Measurements from ENCODE around the gene TBC1D1. TPM values are rescaled to one million over a fixed set of nuclear protein-coding genes. Genes with fewer than 3 reads are reported as not detected.

Gene TBC1D1
- total and polyA plus RNA-seq, 2 experiments from 2014 or later = 53.9 to 151 TPM

DNA sequence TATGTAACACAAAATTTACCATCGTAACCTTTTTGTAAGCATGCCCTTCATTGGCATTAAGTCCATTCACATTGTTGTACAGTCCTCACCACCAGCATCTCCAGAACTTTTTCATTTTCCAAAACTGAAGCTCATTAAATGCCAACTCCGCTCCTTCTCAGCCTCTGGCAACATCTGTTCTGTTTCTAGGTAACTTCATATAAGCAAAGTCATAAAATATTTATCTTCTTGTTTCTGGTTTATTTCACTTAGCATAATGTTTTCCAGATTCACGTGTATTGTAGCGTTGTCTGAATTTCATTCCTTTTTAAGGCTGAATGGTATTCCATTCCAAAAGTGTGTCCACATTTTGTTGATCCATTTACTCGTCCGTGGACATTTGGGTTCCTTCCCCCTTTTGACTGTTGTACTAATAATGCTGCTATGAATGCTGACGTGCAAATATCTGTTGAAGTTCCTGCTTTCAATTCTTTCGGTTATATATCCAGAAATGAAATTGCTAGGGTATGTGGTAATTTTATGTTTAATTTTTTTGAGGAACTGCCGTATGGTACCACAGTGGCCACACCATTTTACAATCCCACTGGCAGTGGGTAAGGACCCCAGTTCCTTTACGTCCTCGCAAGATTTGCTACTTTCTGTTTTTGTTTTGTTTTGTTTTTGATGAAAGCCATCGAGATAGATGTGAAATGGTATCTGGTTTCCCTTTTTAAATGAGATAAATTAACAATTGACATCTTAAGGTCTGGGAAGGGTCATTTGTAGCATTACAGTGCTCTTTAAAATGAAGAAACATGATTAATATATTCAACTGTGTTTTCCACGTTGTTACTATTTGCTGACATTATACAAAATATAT, 132.7 kb downstream of the TBC1D1 start (continued):
- TF ChIP-seq, protein P1, sequence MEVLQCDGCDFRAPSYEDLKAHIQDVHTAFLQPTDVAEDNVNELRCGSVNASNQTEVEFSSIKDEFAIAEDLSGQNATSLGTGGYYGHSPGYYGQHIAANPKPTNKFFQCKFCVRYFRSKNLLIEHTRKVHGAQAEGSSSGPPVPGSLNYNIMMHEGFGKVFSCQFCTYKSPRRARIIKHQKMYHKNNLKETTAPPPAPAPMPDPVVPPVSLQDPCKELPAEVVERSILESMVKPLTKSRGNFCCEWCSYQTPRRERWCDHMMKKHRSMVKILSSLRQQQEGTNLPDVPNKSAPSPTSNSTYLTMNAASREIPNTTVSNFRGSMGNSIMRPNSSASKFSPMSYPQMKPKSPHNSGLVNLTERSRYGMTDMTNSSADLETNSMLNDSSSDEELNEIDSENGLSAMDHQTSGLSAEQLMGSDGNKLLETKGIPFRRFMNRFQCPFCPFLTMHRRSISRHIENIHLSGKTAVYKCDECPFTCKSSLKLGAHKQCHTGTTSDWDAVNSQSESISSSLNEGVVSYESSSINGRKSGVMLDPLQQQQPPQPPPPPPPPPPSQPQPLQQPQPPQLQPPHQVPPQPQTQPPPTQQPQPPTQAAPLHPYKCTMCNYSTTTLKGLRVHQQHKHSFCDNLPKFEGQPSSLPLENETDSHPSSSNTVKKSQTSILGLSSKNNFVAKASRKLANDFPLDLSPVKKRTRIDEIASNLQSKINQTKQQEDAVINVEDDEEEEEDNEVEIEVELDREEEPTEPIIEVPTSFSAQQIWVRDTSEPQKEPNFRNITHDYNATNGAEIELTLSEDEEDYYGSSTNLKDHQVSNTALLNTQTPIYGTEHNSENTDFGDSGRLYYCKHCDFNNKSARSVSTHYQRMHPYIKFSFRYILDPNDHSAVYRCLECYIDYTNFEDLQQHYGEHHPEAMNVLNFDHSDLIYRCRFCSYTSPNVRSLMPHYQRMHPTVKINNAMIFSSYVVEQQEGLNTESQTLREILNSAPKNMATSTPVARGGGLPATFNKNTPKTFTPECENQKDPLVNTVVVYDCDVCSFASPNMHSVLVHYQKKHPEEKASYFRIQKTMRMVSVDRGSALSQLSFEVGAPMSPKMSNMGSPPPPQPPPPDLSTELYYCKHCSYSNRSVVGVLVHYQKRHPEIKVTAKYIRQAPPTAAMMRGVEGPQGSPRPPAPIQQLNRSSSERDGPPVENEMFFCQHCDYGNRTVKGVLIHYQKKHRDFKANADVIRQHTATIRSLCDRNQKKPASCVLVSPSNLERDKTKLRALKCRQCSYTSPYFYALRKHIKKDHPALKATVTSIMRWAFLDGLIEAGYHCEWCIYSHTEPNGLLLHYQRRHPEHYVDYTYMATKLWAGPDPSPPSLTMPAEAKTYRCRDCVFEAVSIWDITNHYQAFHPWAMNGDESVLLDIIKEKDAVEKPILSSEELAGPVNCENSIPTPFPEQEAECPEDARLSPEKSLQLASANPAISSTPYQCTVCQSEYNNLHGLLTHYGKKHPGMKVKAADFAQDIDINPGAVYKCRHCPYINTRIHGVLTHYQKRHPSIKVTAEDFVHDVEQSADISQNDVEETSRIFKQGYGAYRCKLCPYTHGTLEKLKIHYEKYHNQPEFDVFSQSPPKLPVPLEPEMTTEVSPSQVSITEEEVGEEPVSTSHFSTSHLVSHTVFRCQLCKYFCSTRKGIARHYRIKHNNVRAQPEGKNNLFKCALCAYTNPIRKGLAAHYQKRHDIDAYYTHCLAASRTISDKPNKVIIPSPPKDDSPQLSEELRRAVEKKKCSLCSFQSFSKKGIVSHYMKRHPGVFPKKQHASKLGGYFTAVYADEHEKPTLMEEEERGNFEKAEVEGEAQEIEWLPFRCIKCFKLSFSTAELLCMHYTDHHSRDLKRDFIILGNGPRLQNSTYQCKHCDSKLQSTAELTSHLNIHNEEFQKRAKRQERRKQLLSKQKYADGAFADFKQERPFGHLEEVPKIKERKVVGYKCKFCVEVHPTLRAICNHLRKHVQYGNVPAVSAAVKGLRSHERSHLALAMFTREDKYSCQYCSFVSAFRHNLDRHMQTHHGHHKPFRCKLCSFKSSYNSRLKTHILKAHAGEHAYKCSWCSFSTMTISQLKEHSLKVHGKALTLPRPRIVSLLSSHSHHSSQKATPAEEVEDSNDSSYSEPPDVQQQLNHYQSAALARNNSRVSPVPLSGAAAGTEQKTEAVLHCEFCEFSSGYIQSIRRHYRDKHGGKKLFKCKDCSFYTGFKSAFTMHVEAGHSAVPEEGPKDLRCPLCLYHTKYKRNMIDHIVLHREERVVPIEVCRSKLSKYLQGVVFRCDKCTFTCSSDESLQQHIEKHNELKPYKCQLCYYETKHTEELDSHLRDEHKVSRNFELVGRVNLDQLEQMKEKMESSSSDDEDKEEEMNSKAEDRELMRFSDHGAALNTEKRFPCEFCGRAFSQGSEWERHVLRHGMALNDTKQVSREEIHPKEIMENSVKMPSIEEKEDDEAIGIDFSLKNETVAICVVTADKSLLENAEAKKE (CRISPR knock-in tag; IDR thresholded peaks at IDR 0.05) = no peak
- TF ChIP-seq POLR2AphosphoS5 (IDR thresholded peaks at IDR 0.05; ENCODE audit: low read depth) (no peak), ZNF331 (CRISPR knock-in tag; IDR thresholded peaks at IDR 0.05; ENCODE audit: low read depth) (no peak)
- TF ChIP-seq, protein P2, sequence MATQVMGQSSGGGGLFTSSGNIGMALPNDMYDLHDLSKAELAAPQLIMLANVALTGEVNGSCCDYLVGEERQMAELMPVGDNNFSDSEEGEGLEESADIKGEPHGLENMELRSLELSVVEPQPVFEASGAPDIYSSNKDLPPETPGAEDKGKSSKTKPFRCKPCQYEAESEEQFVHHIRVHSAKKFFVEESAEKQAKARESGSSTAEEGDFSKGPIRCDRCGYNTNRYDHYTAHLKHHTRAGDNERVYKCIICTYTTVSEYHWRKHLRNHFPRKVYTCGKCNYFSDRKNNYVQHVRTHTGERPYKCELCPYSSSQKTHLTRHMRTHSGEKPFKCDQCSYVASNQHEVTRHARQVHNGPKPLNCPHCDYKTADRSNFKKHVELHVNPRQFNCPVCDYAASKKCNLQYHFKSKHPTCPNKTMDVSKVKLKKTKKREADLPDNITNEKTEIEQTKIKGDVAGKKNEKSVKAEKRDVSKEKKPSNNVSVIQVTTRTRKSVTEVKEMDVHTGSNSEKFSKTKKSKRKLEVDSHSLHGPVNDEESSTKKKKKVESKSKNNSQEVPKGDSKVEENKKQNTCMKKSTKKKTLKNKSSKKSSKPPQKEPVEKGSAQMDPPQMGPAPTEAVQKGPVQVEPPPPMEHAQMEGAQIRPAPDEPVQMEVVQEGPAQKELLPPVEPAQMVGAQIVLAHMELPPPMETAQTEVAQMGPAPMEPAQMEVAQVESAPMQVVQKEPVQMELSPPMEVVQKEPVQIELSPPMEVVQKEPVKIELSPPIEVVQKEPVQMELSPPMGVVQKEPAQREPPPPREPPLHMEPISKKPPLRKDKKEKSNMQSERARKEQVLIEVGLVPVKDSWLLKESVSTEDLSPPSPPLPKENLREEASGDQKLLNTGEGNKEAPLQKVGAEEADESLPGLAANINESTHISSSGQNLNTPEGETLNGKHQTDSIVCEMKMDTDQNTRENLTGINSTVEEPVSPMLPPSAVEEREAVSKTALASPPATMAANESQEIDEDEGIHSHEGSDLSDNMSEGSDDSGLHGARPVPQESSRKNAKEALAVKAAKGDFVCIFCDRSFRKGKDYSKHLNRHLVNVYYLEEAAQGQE (IDR thresholded peaks at IDR 0.05; ENCODE audit: unreplicated experiment) = no peak

Data from GM23338 (cell line).